Type B pancreatic cell (in vitro differentiated cells): ENCODE results near the gene NBEAL1. TPM values are rescaled to one million over a fixed set of nuclear protein-coding genes. Genes with fewer than 3 reads are reported as not detected.
A peak's percentile ranks its signal among the peaks of the same experiment; 100 is the strongest.
"Not testable (repeated sequence)": the region's sequence is repeated elsewhere in the genome, so short reads cannot be mapped to it uniquely, and the experiment has no call there.

Source experiments
- DNase-seq: peaks from one replicate; pipeline ENCODE4 v3.0.0; 2021; ENCODE audit warnings: mixed read lengths; ENCODE audit not compliant: unreplicated experiment; ENCODE audit errors: extremely low spot score
- H3K27ac Mint-ChIP-seq: 2 replicates; pipeline ENCODE4 v1.8.0; 2021; ENCODE audit warnings: mild to moderate bottlenecking, mixed read lengths
- H3K27me3 Mint-ChIP-seq: 2 replicates; pipeline ENCODE4 v1.8.0; 2021; ENCODE audit warnings: mixed read lengths
- H3K36me3 Mint-ChIP-seq: 2 replicates; pipeline ENCODE4 v1.8.0; 2021; ENCODE audit warnings: mixed read lengths
- H3K4me1 Mint-ChIP-seq: one replicate; pipeline ENCODE4 v1.8.0; 2021; ENCODE audit warnings: mixed read lengths; ENCODE audit not compliant: unreplicated experiment
- H3K4me3 Mint-ChIP-seq: 2 replicates; pipeline ENCODE4 v1.8.0; 2021; ENCODE audit warnings: mild to moderate bottlenecking, mixed read lengths
- H3K9me3 Mint-ChIP-seq: 2 replicates; pipeline ENCODE4 v1.8.0; 2021; ENCODE audit warnings: mixed read lengths
- CTCF ChIP-seq: fragments of 200-600 bp; sonication (generic); conservative IDR thresholded peaks from 2 replicates; pipeline ENCODE4 v1.5.0; 2021; ENCODE audit warnings: antibody characterized with exemption, mild to moderate bottlenecking
- total RNA-seq: library from RNA; stranded (reverse); gene quantifications from 2 replicates; pipeline ENCODE4 v1.2.1, GENCODE V29; 2021; ENCODE audit warnings: low replicate concordance

Gene NBEAL1
- total RNA-seq, 1 donor from 2014 or later: 28.5 TPM

- Mint-ChIP-seq H3K4me3 (no peak overlapping the region), H3K36me3 (peaks cover 36% of the 10 kb centered on the region), H3K4me1 (no peaks in the 10 kb centered on the region), H3K9me3 (peaks cover 9% of the 10 kb centered on the region), H3K27me3 (no peaks in the 10 kb centered on the region), H3K27ac (no peak overlapping the region)
- TF ChIP-seq CTCF: no peak
- DNase-seq: no peak
Observed at GRCh38 chr2:203072371-203072770, 57.7 kb downstream of the NBEAL1 start.

- no peak for TF ChIP-seq CTCF
- H3K36me3 Mint-ChIP-seq: peaks cover 22% of the 10 kb centered on the region
- H3K9me3 Mint-ChIP-seq: peaks cover 4% of the 10 kb centered on the region
- no peak overlapping the region for H3K4me3 Mint-ChIP-seq
- H3K27me3 Mint-ChIP-seq: no peaks in the 10 kb centered on the region
- H3K4me1 Mint-ChIP-seq: no peaks in the 10 kb centered on the region
- H3K27ac Mint-ChIP-seq: no peak overlapping the region
- DNase-seq: no peak
Observed at GRCh38 chr2:203077451-203077850, 62.8 kb downstream of the NBEAL1 start.

GRCh38 chr2:203080447-203081045, 65.9 kb downstream of the NBEAL1 start:
- no peak for TF ChIP-seq CTCF
- no peaks in the 10 kb centered on the region for H3K9me3 Mint-ChIP-seq
- no peak overlapping the region for H3K27ac Mint-ChIP-seq
- H3K36me3 Mint-ChIP-seq: peaks cover 6% of the 10 kb centered on the region
- no peaks in the 10 kb centered on the region for H3K4me1 Mint-ChIP-seq
- no peaks in the 10 kb centered on the region for H3K27me3 Mint-ChIP-seq
- no peak overlapping the region for H3K4me3 Mint-ChIP-seq
- no peak for DNase-seq

- Mint-ChIP-seq H3K4me3 (no peak overlapping the region), H3K9me3 (no peaks in the 10 kb centered on the region), H3K27ac (peak overlapping the region; percentile 33), H3K4me1 (no peaks in the 10 kb centered on the region), H3K27me3 (no peaks in the 10 kb centered on the region), H3K36me3 (peaks cover 12% of the 10 kb centered on the region)
- no peak for TF ChIP-seq CTCF
- DNase-seq: no peak
Observed at GRCh38 chr2:203083328-203083727, 68.7 kb downstream of the NBEAL1 start.

- not testable (repeated sequence) for H3K4me1 Mint-ChIP-seq, H3K27ac Mint-ChIP-seq, H3K9me3 Mint-ChIP-seq, DNase-seq, H3K4me3 Mint-ChIP-seq, H3K27me3 Mint-ChIP-seq
- H3K36me3 Mint-ChIP-seq: peaks cover 16% of the 10 kb centered on the region
Observed at GRCh38 chr2:203086381-203086780, 71.7 kb downstream of the NBEAL1 start.

- H3K4me1 Mint-ChIP-seq, H3K27ac Mint-ChIP-seq, H3K4me3 Mint-ChIP-seq, H3K9me3 Mint-ChIP-seq, DNase-seq, H3K27me3 Mint-ChIP-seq: not testable (repeated sequence)
- H3K36me3 Mint-ChIP-seq: peaks cover 16% of the 10 kb centered on the region
Observed at GRCh38 chr2:203090721-203091120, 76.0 kb downstream of the NBEAL1 start.

GRCh38 chr2:203097735-203098134, 83.1 kb downstream of the NBEAL1 start:
- no peak overlapping the region for H3K4me3 Mint-ChIP-seq
- no peaks in the 10 kb centered on the region for H3K27me3 Mint-ChIP-seq
- H3K9me3 Mint-ChIP-seq: no peaks in the 10 kb centered on the region
- peaks cover 27% of the 10 kb centered on the region for H3K36me3 Mint-ChIP-seq
- DNase-seq: no peak
- peak; percentile 63 for TF ChIP-seq CTCF
- no peaks in the 10 kb centered on the region for H3K4me1 Mint-ChIP-seq
- no peak overlapping the region for H3K27ac Mint-ChIP-seq

- not testable (repeated sequence) for DNase-seq, H3K4me3 Mint-ChIP-seq, H3K27ac Mint-ChIP-seq, H3K27me3 Mint-ChIP-seq, H3K4me1 Mint-ChIP-seq
- H3K36me3 Mint-ChIP-seq: peaks cover 47% of the 10 kb centered on the region
- H3K9me3 Mint-ChIP-seq: peaks cover 13% of the 10 kb centered on the region
Observed at GRCh38 chr2:203102357-203102756, 87.7 kb downstream of the NBEAL1 start.
